GDM1 (cell line): Measurements from ENCODE around the gene CMIP.
"Not testable (repeated sequence)": the region's sequence is repeated elsewhere in the genome, so short reads cannot be mapped to it uniquely, and the experiment has no call there.

ENCODE experiments used
- DNase-seq: peaks from one replicate; lab custom pipeline; 2025; lab: John Stamatoyannopoulos, UW

Gene CMIP

DNA sequence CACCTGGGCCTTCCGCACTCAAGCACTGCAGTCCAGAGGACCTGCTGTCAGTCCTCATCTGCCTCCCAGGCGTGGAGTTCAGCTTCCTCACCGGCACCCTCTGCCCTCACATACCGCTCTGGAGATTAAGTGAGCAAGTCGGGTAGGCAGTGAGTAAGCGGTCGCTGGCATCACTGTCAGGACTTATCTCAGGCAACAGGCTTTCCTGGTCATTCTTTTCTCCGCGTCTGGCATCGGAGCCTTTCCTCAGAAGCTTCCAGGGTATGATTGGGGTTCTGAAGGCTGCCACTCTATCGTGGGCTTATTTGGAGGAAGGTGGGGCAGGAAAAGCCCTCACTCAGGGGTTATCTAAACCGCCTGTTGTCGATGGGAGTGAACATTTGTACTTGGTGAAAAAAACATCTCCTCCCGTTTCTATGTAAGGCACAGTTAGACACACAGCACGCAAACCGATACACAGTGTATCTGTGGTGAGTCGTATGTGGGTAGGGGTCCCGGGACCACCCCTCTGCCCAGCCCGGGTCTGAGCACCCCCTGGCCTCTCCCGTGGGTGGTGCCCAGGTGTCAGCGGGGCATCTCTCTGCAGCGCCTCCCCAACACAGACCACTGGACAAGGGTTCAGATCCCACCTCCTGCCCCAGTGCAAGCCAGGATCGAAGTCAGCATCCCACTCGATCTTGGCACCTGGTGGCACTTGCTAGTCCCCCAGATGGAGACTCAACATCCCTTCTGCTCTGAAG is 242.0 kb downstream of the CMIP start:
- DNase-seq: no peak

DNA sequence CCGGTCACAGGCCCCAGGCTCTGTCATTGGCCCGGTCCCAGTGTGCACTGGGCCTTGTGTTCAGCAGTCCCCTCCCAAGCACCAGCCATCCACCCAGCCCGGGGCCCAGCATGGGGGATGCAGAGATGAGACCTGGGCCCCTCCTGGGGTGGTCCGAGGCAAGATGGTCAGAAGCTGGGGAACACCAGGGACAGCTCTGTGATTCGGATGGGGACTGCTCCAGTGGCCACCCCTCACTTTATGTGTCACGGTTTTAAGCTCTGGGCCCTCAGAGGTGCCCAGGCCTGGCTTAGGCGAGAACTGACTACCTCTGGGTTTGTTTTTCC is 242.5 kb downstream of the CMIP start:
- DNase-seq: no peak

DNA sequence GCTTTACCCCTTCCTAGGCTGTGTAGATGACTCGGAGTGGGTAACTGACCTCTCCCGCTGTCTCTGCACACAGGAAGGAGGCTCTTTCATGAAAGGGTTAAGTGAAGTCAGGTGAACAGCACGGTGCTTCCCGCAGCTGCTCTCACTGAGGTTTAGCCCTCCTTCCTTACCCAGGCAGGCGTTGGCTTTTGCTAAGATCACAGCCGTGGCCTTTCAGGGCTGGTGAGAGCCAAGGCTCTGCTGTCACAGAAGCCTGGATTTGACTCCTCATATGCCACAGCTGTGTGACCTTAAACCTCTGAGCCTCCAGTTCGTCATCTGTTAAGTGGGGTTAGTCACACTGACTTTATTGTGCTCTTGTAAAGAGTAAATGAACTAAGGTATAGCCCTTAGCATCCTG is 243.6 kb downstream of the CMIP start:
- DNase-seq: no peak

DNA sequence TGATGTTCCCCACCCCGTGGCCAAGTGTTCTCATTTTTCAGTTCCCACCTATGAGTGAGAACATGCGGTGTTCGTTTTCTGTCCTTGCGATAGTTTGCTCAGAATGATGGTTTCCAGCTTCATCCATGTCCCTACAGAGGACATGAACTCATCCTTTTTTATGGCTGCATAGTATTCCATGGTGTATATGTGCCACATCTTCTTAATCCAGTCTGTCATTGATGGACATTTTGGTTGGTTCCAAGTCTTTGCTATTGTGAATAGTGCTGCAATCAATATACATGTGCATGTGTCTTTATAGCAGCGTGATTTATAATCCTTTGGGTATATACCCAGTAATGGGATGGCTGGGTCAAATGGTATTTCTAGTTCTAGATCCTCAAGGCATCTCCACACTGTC is 244.2 kb downstream of the CMIP start:
- not testable (repeated sequence) for DNase-seq

DNA sequence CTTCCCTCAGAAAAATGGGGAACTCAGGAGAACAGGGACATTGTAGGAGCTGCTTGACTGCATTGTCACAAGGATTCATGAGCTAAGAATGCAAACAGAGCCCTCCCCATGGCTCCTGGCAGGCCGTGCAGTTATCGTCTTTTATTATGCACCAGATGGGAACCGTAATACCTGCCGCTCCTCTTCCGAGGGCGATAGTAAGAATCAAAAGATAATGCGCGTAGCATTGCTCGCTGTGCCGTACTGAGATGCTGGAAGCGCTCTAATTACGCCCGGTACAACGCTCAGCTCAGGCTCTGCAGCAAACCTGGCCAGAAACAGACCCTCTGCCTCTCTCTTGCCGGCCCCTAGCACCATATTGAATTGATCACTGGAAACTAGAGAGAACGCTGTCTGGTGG is 247.4 kb downstream of the CMIP start:
- no peak for DNase-seq

DNA sequence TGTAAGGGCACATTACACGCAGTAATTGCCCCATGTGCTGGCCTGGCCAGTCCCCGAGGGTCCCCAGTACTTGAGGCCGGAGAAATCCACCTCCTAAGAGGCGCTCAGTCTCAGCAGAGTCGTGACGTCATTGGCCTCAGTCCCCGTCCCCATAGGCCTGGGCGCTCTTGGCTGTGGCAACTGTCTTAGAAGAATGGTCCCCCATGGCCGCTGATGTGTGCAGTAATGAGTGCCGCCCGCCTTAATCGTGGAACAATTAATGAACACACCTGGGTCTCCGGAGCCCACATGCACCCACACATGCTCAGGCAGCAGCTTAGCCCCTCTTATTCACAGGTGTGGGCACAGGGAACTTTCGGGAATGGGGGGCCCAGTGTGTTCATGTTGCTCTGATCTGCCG is 248.0 kb downstream of the CMIP start:
- no peak for DNase-seq

DNA sequence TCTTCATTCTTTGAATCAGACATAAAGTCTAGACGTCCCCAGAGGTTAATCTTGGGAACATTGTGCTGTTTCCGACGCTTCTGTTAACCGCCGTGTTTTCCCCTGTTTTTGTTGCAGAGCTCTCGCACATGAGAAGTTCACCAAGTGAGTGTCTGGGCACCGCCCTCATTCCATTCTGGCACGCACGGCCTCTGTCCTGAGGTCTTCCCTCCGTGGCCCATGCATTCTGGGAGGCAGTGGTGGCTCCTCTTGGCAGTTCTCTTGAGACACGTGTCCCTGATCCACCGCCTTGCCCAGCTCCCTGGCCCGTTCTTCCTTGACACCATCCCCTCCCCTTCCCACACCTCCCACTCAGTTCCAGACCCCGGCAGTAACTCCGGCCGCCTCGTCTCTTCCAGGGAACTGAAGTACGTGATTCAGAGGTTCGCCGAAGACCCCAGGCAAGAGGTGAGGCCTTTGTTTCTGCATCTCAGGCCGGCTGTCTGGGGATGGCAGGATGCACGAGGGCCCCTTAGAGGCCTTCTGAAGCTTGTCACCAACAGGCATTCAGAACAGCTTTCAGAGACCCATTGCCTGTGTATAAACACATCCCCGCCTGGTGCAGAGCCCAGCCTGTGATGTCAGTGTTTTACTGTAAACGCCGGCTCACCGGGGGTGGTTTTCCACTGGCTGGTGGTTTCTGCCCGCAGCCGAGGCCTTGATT is 248.6 kb downstream of the CMIP start:
- DNase-seq: no peak

DNA sequence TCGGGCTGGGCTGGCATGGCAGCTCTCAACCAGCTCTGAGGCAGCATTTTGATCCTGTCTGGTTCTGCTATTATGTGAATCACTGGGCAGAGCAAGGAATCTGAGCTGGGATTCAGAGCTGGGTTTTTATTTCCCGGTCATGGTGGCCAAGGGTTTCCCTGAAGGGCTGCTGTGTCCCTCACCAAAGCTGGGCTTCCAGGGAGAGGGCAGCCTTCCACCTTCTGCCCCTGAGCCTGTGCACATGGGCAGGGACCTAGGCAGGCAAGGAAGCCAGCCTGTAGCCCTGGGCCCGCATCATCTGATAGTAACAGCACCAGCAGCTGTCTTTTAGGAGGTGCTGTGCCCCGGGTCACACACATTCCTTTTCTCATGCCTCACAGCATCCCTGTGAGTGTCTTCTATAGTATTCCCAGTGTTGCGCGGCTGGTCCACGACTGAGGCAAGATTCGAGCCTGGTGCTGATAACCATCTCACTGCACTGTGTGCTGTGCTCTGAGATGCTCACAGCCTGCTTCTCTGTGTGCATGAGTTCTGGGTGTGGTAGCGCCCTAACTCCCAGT is 249.2 kb downstream of the CMIP start:
- DNase-seq: no peak

DNA sequence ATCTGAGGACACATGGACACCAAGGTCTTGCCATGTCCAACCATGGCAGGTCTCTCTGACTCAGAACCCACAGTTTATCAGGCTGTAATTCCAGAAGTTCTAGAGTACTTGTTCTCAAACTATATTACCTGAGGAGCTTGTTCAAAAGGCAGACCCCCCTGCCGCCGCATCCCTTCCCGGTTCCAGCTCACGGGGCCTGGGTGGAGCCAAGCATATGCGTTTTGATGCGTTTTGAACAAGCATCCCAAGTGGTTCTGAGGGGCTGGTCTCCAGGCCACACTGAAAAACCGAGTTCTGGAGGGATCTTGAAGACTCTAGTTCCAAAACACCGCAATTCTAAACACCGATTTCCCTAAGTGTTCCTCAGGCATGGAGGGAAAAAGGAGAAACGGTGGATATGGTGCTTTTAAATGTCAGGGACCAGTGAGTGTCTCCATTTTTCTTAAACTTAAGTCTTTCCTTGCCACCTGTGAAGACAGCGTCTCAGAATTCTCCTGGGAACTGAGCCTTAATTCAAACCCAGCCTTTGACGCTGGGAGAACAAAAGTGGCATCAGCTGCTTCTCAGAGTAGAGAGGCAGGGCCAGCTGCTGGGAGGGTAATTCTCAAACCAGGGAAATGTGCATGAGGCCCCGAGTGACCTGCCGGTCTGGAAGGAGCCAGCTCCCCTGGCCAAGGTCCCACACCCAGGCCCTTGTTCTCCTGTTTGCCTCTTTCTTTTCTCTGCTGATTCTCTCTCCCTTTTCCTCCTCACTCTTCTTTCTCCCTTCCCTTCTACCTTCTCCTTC is 250.1 kb downstream of the CMIP start:
- DNase-seq: no peak

DNA sequence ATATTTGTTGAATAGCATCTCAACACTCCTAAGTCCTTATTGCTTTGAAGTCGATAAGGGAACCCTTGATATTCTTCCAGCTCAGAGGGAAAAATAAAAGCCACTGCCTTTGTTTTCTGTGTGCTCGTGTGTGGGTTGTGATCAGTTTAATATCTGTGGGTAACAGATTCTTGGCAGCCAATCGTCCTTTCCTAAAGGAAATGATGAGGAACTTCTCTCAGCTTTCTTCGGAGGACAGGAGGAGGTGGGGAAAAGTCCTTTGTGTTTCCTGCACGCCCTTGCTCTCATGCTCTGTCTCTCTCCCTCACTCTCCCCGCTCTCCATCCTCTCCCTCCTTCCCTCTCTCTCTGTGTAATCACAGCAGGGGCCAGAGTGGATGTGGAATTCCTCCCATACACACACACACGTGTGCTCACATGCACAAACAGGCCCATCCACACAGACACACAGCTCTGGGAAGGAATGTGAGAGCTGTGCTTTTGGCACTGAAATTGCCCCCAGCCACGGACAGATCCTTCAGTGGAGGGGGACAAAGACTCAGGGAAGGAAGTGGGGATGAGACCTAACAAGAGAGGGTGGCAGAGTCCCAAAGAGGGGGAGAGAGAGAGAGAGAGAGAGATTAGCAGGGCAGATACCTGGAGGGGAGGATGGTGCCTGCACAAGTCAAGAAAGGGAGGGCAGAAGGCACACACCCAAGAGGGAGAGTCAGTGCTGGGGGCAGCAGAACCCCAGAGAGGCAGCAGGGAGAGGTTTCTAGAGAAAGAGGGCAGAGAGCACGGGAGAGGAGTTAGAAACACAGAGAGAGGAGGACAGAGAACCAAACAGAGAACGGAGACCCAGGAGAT is 250.9 kb downstream of the CMIP start:
- no peak for DNase-seq

DNA sequence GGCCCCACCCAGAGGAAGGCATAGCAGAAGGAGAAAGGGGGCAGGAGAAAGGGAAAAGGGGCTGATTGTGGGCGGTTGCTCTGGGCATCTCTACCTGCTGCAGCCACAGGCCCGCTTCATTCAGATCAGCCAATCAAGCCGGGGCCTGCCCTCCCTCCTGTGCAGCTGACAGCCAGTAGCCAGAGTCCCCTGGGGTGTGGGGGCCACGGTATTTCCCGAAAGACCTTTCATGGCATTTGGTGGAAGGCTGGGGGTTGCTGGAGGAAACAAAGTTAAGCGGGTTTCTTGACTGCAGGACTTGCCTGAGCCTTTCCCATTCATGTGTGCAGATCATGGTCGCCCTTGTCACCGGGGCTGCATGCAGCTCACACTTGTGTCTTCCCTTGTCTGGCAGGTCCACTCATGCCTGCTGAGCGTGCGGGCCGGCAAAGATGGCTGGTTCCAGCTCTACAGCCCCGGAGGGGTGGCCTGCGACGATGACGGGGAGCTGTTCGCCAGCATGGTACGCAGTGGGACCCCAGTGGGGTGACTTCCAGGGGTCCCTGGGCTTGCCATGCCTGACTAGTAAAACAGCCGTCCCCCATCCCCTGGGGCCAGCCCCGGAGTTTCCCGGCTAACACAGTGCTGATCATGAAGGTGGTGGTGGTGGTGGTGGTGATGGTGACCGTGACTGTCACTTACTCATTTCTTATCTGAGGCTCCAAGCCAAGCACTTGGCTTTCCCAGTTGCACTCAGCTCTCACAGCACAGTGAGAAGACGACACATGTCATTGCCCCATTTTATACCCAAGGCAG is 251.8 kb downstream of the CMIP start:
- DNase-seq: no peak

DNA sequence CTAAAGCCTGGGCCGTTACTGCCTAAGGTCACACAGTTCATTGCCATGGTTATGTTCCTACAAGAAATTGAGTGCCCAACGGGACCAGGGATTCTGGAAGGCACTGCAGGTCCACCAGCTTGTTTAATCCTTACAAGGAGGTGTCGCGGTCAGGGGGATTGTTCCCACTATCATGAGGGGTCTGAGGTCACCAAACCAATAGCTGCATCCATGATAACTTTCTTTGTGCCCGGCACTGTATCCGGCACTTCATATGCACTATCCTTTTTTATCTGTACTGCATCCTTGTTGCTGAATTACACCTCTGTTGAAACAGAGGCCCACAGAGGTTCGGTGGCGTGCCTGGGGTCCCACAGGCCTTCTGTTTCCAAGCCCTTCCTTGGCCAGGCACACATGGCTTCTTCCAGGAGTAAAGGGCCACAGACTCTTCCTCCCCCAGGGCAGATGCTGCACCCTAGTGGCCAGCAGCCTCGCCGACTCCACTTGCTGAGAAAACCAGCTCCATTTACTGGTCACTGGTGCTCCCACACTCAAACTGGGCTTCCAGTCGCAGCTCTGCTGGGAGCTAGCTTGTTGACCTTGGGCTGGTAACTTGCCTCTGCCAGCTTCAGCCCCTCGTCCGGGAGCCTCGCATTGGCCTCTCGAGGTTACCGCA is 252.5 kb downstream of the CMIP start:
- no peak for DNase-seq

DNA sequence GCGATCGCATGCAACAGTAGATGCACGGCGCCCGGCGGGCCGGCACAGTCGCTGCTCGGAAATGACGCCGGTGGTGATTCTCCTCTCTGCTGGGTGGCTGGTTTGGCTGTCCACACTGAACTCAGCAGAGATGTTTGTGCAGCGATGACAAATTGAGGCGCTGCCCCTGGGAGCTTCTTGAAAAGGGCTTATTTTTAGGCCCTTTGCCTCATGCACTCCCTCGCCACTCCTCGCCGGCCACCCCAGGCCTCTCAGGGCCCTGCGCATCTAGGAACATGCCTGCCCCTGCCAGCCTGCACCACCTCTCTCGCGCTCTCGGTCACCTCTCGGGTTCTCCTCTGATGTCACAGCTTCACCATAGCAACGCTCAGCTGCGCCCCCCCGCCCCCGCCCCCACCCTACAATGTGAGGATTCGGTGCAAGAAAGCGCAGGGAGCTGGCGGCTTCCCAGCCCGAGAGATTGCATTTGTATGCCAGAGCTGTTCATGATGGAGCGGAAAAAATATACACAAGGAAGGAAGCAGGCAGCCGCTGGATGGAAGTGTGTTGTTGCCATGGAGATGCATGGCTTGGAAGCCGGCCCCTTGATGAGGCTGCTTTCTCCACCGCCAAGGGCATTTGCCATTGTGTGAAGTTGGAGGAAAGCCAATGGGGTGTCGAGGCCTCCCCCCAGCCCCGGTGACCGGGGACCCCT is 253.2 kb downstream of the CMIP start:
- no peak for DNase-seq

DNA sequence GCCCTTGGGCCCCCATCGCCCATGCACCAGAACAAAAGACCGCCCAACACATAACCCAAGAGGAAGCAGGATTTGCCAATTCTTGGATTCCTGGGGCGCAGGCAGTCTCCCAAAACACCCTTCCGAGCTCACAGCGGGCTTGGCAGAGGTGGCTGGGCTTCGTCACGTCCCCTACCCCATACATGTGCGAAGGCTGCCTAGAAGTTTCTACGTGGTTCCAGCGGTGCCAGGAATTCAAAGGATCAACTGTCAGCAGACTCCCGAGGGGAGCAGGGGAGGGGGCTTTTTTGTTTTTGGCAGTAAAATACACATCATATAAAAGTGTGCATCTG is 253.7 kb downstream of the CMIP start:
- DNase-seq: no peak

DNA sequence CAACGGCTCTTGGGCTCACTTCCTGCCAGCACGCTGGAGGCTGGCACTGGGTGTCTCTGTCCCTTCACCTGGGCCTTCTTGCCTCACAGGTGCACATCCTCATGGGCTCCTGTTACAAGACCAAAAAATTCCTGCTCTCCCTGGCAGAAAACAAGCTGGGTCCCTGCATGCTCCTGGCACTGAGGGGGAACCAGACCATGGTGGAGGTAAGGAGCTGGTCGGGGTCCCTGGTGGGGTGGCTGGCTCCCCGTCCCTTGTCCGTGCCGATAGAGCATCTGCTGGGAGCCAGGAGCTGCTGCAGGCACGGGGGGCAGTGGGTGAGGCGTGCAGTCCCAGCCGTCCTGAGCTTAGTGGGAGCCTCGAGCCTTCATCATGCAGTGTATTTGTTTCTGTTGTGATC is 255.0 kb downstream of the CMIP start:
- no peak for DNase-seq

DNA sequence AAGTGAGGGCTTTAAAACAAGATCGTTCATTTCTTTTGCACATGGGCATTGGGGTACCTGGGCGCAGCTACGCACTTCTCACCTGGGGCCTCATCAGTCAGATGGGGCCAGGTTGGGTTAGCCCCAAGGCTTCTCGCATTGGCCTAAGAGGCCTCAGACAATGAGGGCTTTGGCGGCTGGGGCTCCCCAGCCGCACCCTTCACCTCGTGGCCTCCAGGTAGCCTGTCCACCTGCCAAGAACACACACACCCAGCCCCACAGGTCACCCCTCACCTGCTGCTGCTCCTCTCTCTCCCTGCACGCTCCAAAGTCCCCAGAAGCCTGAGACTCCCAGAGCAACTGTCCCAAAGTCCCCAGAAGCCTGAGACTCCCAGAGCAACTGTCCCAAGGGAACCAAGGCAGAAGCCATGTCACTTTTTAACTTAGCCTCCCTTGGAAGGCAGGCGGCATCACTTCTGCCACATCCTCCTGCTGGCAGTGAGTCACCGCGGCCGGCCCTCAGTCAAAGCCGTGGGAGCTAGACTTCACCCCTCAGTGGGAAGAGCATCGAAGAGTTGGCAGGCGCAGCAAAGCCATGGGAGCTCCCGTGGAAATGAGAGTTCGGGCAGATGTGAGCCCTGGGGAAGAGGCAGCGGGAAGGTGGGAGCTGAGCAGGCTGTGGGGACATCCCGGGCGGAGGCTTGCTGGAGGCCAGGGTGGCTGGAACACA is 255.6 kb downstream of the CMIP start:
- no peak for DNase-seq

DNA sequence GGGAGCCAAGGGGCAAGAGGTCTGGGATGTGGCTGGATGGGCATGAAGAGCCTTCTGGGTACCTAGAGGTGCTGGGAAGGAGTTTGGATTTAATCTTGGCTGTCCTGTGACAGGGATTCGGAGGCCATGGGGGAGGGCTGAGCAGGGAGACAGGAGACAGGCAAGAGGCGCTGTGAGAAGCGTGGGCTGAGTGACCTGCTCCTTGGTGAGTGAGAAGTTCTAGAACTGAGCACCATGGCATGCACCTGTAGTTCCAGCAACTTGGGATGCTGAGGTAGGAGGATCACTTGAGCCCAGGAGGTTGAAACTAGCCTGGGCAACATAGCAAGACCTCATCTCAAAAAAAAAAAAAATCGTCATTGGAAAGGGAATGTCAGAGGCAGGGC is 256.2 kb downstream of the CMIP start:
- DNase-seq: no peak

DNA sequence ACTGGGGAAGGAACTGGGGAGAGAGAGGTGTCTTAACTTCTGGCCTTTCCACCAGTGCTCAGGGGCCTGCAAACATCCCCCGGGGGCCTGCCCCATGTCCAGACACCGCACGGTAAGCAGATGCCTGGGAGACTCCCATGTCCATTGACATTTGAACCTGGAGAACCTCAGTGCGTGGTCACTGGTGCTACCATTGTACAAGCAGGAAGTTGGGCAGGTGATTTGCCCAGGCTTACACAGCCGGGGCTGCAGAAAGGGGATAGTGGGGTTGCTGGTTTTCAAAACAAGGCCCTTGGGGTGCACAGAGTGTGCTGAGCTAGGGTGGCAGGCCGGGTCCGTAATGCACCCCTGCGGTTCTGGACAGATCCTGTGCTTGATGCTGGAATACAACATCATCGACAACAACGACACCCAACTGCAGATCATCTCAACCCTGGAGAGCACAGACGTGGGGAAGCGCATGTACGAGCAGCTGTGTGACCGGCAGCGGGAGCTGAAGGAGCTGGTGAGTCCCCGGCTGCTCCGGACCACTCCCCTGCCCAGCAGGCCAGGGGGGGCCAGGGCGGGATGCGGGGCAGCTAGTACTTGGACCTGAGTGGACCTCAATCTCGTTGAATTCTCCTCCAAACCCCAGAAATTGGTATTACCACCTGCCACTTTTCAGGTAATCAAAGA is 256.8 kb downstream of the CMIP start:
- no peak for DNase-seq

DNA sequence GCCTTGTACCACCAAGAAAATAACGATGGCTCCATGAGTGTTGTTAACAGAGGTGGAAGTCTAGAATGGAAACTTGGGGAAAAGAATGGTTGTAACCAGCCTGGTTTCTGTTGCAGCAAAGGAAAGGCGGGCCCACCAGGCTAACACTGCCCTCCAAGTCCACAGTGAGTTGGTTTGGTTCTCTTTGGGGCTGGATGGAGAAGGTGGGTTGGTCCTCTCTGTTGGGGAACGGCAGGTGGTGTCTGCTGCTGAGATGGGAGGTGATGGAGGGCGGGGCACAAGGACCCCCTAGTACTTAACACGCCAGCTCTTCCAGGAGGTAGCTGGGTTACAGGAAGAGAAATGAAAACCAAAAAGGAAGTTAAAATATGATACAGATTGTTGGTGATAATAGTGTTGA is 257.9 kb downstream of the CMIP start:
- DNase-seq: no peak
